Keratinocyte (primary cell): ENCODE results near the gene ZCCHC24. TPM values are rescaled to one million over a fixed set of nuclear protein-coding genes. Genes with fewer than 3 reads are reported as not detected.

Source experiments
- DNase-seq: peaks from one replicate; pipeline ENCODE4 v3.0.0-alpha.2; 2011; ENCODE audit warnings: low read depth, missing footprints, low spot score
- FAIRE-seq: peaks from 2 replicates; lab custom pipeline; 2011; peaks lifted over from hg19 to GRCh38; lab: Jason Lieb, UNC
- H2AFZ ChIP-seq: 2 replicates; pipeline ENCODE4 v1.6.0; 2012; ENCODE audit warnings: low read length, control low read depth, inconsistent platforms; ENCODE audit not compliant: control insufficient read depth
- H3K27ac ChIP-seq: 2 replicates; pipeline ENCODE4 v1.5.1; 2011; ENCODE audit warnings: low read length; ENCODE audit not compliant: control insufficient read depth, insufficient read depth
- H3K27me3 ChIP-seq: 3 replicates; pipeline ENCODE4 v1.6.0; 2011; ENCODE audit warnings: low read length; ENCODE audit not compliant: control insufficient read depth, insufficient read depth; ENCODE audit errors: extremely low read depth
- H3K36me3 ChIP-seq, 2 experiments: 2 replicates in 1 of 2; 3 replicates in 1 of 2; pipeline ENCODE4 v1.5.1; 2011; ENCODE audit warnings: low read length in 2 of 2, mild to moderate bottlenecking in 1 of 2; ENCODE audit not compliant: control insufficient read depth in 2 of 2, insufficient read depth in 2 of 2; ENCODE audit errors: extremely low read depth in 1 of 2
- H3K4me1 ChIP-seq: 3 replicates; pipeline ENCODE4 v1.5.1; 2011; ENCODE audit warnings: low read length; ENCODE audit not compliant: control insufficient read depth, insufficient read depth; ENCODE audit errors: extremely low read depth
- H3K4me2 ChIP-seq: 3 replicates; pipeline ENCODE4 v1.6.0; 2011; ENCODE audit warnings: low read depth, low read length; ENCODE audit not compliant: control insufficient read depth, insufficient read depth; ENCODE audit errors: extremely low read depth
- H3K4me3 ChIP-seq, 3 experiments: fragments of 200-600 bp in 1 of 3; sonication (generic) in 1 of 3; 2 replicates in 2 of 3; 3 replicates in 1 of 3; pipeline ENCODE4 v1.5.1; 2011 to 2016; ENCODE audit warnings: low read length in 3 of 3, mild to moderate bottlenecking in 3 of 3, control low read depth in 2 of 3, inconsistent platforms in 1 of 3, low read depth in 1 of 3, mixed read lengths in 1 of 3, mixed run types in 1 of 3, moderate library complexity in 1 of 3; ENCODE audit not compliant: control insufficient read depth in 2 of 3, insufficient read depth in 2 of 3; ENCODE audit errors: extremely low read depth in 1 of 3
- H3K79me2 ChIP-seq: 2 replicates; pipeline ENCODE4 v1.6.0; 2012; ENCODE audit warnings: low read length; ENCODE audit not compliant: control insufficient read depth, insufficient read depth
- H3K9ac ChIP-seq: 3 replicates; pipeline ENCODE4 v1.6.0; 2011; ENCODE audit warnings: low read length; ENCODE audit not compliant: control insufficient read depth, insufficient read depth; ENCODE audit errors: extremely low read depth
- H3K9me1 ChIP-seq: 3 replicates; pipeline ENCODE4 v1.6.0; 2011; ENCODE audit warnings: low read length; ENCODE audit not compliant: control insufficient read depth, insufficient read depth; ENCODE audit errors: extremely low read depth
- H3K9me3 ChIP-seq: 2 replicates; pipeline ENCODE4 v1.5.1; 2012; ENCODE audit warnings: low read depth, low read length; ENCODE audit not compliant: control insufficient read depth
- H4K20me1 ChIP-seq: 3 replicates; pipeline ENCODE4 v1.6.0; 2011; ENCODE audit warnings: low read length; ENCODE audit not compliant: control insufficient read depth, insufficient read depth; ENCODE audit errors: extremely low read depth
- EZH2 ChIP-seq: IDR thresholded peaks from one replicate; pipeline ENCODE4 v1.6.1; 2012; ENCODE audit warnings: inconsistent platforms, mild to moderate bottlenecking, low read length, moderate library complexity
- dilution Hi-C: fragments of 300-500 bp; cut with MboI; formaldehyde crosslinking; loops from one replicate; pipeline ENCODE4 v1.7.0; 2020; ENCODE audit warnings: low sequenced_read_pairs; ENCODE audit not compliant: extremely low pct_ligation_motif_present
- polyA plus RNA-seq, 5 experiments: library from polyadenylated mRNA; depleted of rRNA in 3 of 5; stranded (reverse) in 3 of 5; stranded (forward) in 1 of 5; unstranded in 1 of 5; fragments of >200 nt; gene quantifications; 1 replicate in 1 of 5; 2 replicates in 3 of 5; 3 replicates in 1 of 5; pipeline versions ENCODE4 v1.2.1 to v1.2.3, GENCODE V29; 2011 to 2012; ENCODE audit warnings: missing spikeins in 2 of 5, low read depth in 1 of 5, low replicate concordance in 1 of 5
- TF ChIP-seq, protein P1 (sequence below), 3 experiments: IDR thresholded peaks in 1 of 3; conservative IDR thresholded peaks in 1 of 3; optimal IDR thresholded peaks in 1 of 3; 2 replicates in 2 of 3; 3 replicates in 1 of 3; pipeline versions ENCODE3 to v1.5.1; 2011; ENCODE audit warnings: low read length in 3 of 3, mild to moderate bottlenecking in 3 of 3, moderate library complexity in 2 of 3, control low read depth in 1 of 3, inconsistent platforms in 1 of 3; ENCODE audit not compliant: insufficient read depth in 2 of 3; ENCODE audit errors: extremely low read depth in 1 of 3

The ZCCHC24 gene
- polyA plus RNA-seq, 1 donor (not counting 4 experiments of a cell fraction or from before 2014, with no cell fraction given): 0.96 TPM

GRCh38 chr10:79413196-79413595 lies 32.2 kb downstream of the ZCCHC24 start:
- no peaks in the 10 kb centered on the region for H3K4me1 ChIP-seq
- no peaks in the 10 kb centered on the region for H3K79me2 ChIP-seq
- dilution Hi-C loops: no loop called here

DNA sequence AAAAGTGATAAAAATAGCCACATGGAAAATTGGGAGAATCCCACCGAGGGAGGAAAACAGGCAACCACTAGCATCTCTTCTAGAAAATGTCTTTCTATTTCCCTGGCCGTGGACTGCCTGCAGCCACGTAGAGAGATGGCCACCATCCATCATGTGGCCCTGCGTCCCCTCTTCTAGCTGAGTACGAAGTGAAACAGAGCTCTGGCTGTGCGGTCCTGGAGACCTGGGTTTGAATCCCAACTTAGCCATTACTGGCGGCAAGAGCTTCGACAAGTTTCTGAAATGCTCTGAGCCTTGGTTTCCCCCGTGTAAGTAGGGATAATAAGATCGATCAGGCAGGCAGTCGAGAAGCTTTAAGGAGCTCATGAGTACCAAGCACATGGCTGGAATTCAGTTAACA lies 32.9 kb downstream of the ZCCHC24 start:
- Histone ChIP-seq H3K9me3 (no peaks in the 10 kb centered on the region), H3K4me2 (no peak overlapping the region), H3K27me3 (no peaks in the 10 kb centered on the region), H3K27ac (no peak overlapping the region), H3K9me1 (no peaks in the 10 kb centered on the region), H2AFZ (no peak overlapping the region), H3K9ac (no peak overlapping the region), H3K4me1 (no peaks in the 10 kb centered on the region), H3K36me3 (no peaks in the 10 kb centered on the region), H3K79me2 (no peaks in the 10 kb centered on the region), H4K20me1 (no peaks in the 10 kb centered on the region), H3K4me3 (no peak overlapping the region)
- DNase-seq (no peak), FAIRE-seq (no peak)
- no peak for TF ChIP-seq EZH2
- TF ChIP-seq, protein P1, sequence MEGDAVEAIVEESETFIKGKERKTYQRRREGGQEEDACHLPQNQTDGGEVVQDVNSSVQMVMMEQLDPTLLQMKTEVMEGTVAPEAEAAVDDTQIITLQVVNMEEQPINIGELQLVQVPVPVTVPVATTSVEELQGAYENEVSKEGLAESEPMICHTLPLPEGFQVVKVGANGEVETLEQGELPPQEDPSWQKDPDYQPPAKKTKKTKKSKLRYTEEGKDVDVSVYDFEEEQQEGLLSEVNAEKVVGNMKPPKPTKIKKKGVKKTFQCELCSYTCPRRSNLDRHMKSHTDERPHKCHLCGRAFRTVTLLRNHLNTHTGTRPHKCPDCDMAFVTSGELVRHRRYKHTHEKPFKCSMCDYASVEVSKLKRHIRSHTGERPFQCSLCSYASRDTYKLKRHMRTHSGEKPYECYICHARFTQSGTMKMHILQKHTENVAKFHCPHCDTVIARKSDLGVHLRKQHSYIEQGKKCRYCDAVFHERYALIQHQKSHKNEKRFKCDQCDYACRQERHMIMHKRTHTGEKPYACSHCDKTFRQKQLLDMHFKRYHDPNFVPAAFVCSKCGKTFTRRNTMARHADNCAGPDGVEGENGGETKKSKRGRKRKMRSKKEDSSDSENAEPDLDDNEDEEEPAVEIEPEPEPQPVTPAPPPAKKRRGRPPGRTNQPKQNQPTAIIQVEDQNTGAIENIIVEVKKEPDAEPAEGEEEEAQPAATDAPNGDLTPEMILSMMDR (optimal IDR thresholded peaks at IDR 0.05 in 1 of 3, IDR thresholded peaks at IDR 0.05 in 1 of 3, conservative IDR thresholded peaks at IDR 0.05 in 1 of 3; ENCODE audit: extremely low read depth in 1 of 3, insufficient read depth in 2 of 3, low read length in 3 of 3): no peak
- dilution Hi-C loops: no loop called here

More at GRCh38 chr10:79413196-79413595, 32.2 kb downstream of the ZCCHC24 start:
- no peaks in the 10 kb centered on the region for H3K36me3 ChIP-seq
- no peak overlapping the region for H3K4me2 ChIP-seq
- no peaks in the 10 kb centered on the region for H3K9me3 ChIP-seq
- FAIRE-seq (no peak), DNase-seq (no peak)
- TF ChIP-seq, protein P1 (optimal IDR thresholded peaks at IDR 0.05 in 1 of 3, IDR thresholded peaks at IDR 0.05 in 1 of 3, conservative IDR thresholded peaks at IDR 0.05 in 1 of 3; ENCODE audit: extremely low read depth in 1 of 3, insufficient read depth in 2 of 3, low read length in 3 of 3): no peak
- no peak for TF ChIP-seq EZH2
- no peak overlapping the region for H2AFZ ChIP-seq
- no peaks in the 10 kb centered on the region for H3K9me1 ChIP-seq
- H3K27ac ChIP-seq: no peak overlapping the region
- no peak overlapping the region for H3K4me3 ChIP-seq
- no peaks in the 10 kb centered on the region for H3K27me3 ChIP-seq
- no peaks in the 10 kb centered on the region for H4K20me1 ChIP-seq
- H3K9ac ChIP-seq: no peak overlapping the region
